ENCODE results near the gene POU3F4.

The POU3F4 gene

GRCh38 chrX:83529950-83530349 lies 21.9 kb downstream of the POU3F4 start:
- TF ChIP-seq EP300 (IDR thresholded peaks at IDR 0.05; ENCODE audit: borderline replicate concordance), result no peak
- no peak for TF ChIP-seq RAD21 (IDR thresholded peaks at IDR 0.05; ENCODE audit: low read depth)
- TF ChIP-seq EGR1 (IDR thresholded peaks at IDR 0.05), result no peak
- no peak for TF ChIP-seq ZBTB7A (IDR thresholded peaks at IDR 0.05; ENCODE audit: low read depth)
- TF ChIP-seq, protein P1, sequence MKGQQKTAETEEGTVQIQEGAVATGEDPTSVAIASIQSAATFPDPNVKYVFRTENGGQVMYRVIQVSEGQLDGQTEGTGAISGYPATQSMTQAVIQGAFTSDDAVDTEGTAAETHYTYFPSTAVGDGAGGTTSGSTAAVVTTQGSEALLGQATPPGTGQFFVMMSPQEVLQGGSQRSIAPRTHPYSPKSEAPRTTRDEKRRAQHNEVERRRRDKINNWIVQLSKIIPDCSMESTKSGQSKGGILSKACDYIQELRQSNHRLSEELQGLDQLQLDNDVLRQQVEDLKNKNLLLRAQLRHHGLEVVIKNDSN (IDR thresholded peaks at IDR 0.05), result no peak
- no peak for TF ChIP-seq YY1 (IDR thresholded peaks at IDR 0.05; ENCODE audit: low read depth)
- no peak for TF ChIP-seq TAF1 (IDR thresholded peaks at IDR 0.05; ENCODE audit: low read depth)
- TF ChIP-seq CEBPB (IDR thresholded peaks at IDR 0.05), result no peak
- TF ChIP-seq REST (IDR thresholded peaks at IDR 0.05; ENCODE audit: low read depth), result no peak
- TF ChIP-seq TCF12 (IDR thresholded peaks at IDR 0.05; ENCODE audit: low read depth), result no peak
- TF ChIP-seq FOXM1 (IDR thresholded peaks at IDR 0.05; ENCODE audit: borderline replicate concordance, low read depth), result no peak

GRCh38 chrX:83535417-83536196 lies 27.5 kb downstream of the POU3F4 start:
- TF ChIP-seq RAD21 (IDR thresholded peaks at IDR 0.05; ENCODE audit: low read depth), result no peak
- no peak for TF ChIP-seq TEAD4 (IDR thresholded peaks at IDR 0.05)
- no peak for TF ChIP-seq ZBTB7A (IDR thresholded peaks at IDR 0.05; ENCODE audit: low read depth)
- no peak for TF ChIP-seq TCF12 (IDR thresholded peaks at IDR 0.05; ENCODE audit: low read depth)
- TF ChIP-seq, protein P1 (IDR thresholded peaks at IDR 0.05), result no peak
- TF ChIP-seq REST (IDR thresholded peaks at IDR 0.05; ENCODE audit: low read depth), result no peak
- TF ChIP-seq NFIC (IDR thresholded peaks at IDR 0.05), result no peak
